Activated CD8-positive, alpha-beta memory T cell treated with anti-CD3 and anti-CD28 coated beads, Interleukin-2, amount 10 ng/mL, durations not matched to agents 7 days and 5 days (primary cell): Measurements from ENCODE around the gene FICD. TPM values are rescaled to one million over a fixed set of nuclear protein-coding genes. Genes with fewer than 3 reads are reported as not detected.

Source experiments
- ATAC-seq: fragments of 150-1000 bp; cut with Tn5 transposase; one replicate; pipeline ENCODE4 v1.10.0; 2021; ENCODE audit warnings: moderate library complexity
- CTCF ChIA-PET: fragments of 350-600 bp; sonication (Branson Sonifier 250); formaldehyde crosslinking; loops from one replicate; lab custom pipeline; 2021; ENCODE audit warnings: antibody characterized with exemption; lab: Charles Lee
- DNase-seq: peaks from one replicate; pipeline ENCODE4 v3.0.0-alpha.2; 2020
- H3K27ac Mint-ChIP-seq: one replicate; pipeline ENCODE4 v1.8.0; 2021; ENCODE audit warnings: mild to moderate bottlenecking, mixed read lengths
- H3K27me3 Mint-ChIP-seq: one replicate; pipeline ENCODE4 v1.8.0; 2021; ENCODE audit warnings: mixed read lengths
- H3K36me3 Mint-ChIP-seq: one replicate; pipeline ENCODE4 v1.8.0; 2021; ENCODE audit warnings: mild to moderate bottlenecking, mixed read lengths
- H3K4me1 Mint-ChIP-seq: one replicate; pipeline ENCODE4 v1.8.0; 2021; ENCODE audit warnings: mixed read lengths
- H3K4me3 Mint-ChIP-seq: one replicate; pipeline ENCODE4 v1.8.0; 2021; ENCODE audit warnings: mild to moderate bottlenecking, moderate library complexity, mixed read lengths
- H3K9me3 Mint-ChIP-seq: one replicate; pipeline ENCODE4 v1.8.0; 2022; ENCODE audit warnings: low read depth, mixed read lengths
- total RNA-seq, 2 experiments: library from RNA; stranded (reverse); gene quantifications; one replicate each; pipeline ENCODE4 v1.2.3, GENCODE V29; 2021

Gene FICD
- total RNA-seq: 1 to 10 TPM; 5.8 to 6.1 TPM

DNA sequence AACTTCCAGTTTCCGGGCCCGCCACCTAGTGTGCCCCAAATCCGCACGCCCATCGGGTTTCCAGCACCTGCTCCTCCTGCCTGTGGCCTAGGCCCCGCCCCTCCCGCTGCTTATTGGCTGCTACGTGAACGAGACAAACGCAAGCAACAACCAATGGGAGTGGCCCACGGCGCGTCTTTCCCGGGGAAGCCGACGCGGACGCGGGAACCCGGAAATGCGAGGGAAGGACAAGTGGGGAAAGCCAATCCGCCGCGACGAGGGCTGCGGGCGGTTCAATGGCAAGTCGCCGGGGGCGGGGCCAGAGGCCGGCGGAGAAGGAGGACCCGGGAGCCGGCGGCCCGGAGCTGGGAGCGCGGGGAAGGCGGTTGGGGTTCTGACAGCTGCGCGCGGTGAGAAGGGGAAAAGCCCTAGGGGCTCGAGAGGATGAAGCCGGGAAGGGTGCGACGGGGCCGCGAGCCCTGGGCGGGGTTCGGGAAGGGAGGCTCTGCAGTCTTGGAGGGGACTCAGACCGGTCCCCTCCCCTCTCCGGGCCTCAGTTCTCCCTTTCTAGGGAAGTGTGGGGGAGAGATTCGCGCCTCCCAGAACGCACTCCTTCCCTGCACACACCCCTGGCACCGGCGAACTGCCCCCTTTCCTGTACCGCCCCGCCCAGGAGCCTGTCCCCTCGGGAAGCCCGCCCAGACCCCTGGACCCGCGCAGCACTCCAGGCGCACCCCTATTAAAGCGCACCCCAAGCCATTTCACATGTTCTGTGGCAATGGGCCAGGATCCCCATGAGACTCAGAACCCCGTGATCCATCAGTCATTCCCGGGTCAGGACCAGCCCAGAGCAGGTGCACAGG lies at the start of gene FICD:
Gene FICD, plus strand, starts transcription at position 305 of the 842 bp plus-strand sequence. CDS start 1,696 bp downstream, outside the sequence.
- Mint-ChIP-seq H3K27ac (peak within 1 kb of the TSS; percentile 85), H3K27me3 (no peaks in the 10 kb centered on the region), H3K36me3 (peaks cover 15% of the 10 kb centered on the region), H3K4me3 (peak within 1 kb of the TSS; percentile 87), H3K9me3 (no peaks in the 10 kb centered on the region), H3K4me1 (peaks cover 27% of the 10 kb centered on the region)
- peak; percentile 95 for ATAC-seq
- CTCF ChIA-PET: interaction anchor here (1.8 to 2.3 kb wide), 2 partner anchors 46 to 435 kb away, joined by 5 to 8 read pairs; partner anchors contain the start of genes ISCU and SART3
- DNase-seq: peak; percentile 100

DNA sequence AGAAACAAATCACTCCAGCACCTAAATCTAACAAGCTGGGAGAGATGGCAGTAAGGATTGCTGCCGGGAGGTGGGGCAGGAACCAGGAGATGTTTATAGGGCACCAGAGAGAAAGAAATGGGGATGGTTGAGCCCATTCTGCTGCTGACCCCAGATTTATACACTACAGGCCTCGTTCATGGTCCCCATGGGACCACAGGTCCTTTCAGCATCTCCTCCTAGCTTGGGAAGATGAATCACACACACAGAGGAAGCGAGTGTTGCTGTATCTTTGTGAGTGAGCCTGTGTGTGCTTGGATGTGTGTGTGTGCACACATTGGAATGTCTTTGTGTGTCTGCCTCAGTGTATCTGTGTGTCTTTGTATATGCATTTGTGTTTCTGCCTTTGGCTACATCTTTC lies 49.7 kb upstream of the FICD start:
- H3K27ac Mint-ChIP-seq: no peak overlapping the region
- H3K4me1 Mint-ChIP-seq: no peaks in the 10 kb centered on the region
- H3K27me3 Mint-ChIP-seq: peaks cover 6% of the 10 kb centered on the region
- CTCF ChIA-PET: interaction anchor here (0.6 kb wide), 1 partner anchor 8 kb away, joined by 4 read pairs; no protein-coding TSS in a partner anchor
- no peaks in the 10 kb centered on the region for H3K9me3 Mint-ChIP-seq
- H3K36me3 Mint-ChIP-seq: no peaks in the 10 kb centered on the region
- DNase-seq (no peak), ATAC-seq (no peak)
- H3K4me3 Mint-ChIP-seq: no peak overlapping the region

DNA sequence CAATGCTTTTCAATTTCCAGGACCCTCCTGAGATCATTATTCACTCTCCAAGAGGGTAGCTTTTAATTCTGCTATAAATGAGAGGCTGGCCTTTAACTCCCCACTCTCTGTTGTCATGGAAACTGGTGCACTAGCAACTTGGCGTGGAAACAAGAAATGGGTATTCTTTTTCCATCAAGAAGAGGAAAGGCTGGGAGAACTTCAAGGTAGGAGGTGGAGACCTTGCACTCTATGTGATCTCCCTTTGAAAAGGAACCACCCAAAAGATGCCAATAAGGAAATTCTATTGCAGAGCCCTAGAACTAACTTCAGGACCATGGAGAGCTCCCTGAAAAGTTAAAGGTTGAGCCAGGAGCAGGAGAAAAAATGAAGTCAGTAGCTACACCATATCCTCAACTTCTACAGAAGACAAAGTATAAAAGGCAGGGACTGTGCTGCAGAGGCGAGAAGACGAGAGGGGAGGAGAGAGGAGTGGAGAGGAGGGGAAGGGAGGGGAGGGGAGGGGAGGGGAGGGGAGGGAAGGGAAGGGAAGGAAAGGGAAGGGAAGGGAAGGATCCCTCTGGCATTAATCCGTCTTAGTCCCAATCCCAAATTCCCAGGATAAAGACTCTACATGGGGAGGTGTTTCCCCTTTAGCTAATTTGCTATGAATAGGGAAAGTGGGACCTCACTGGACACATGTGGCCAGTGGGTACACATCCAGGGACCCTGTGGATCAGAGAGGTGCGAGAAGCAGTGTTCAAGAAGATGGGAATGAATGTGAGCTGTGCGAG lies 46.7 kb upstream of the FICD start:
- Mint-ChIP-seq H3K27ac (no peak overlapping the region), H3K4me3 (no peak overlapping the region), H3K4me1 (no peaks in the 10 kb centered on the region), H3K27me3 (peaks cover 4% of the 10 kb centered on the region), H3K36me3 (no peaks in the 10 kb centered on the region), H3K9me3 (no peaks in the 10 kb centered on the region)
- no peak for ATAC-seq
- CTCF ChIA-PET: no interaction called here
- no peak for DNase-seq

DNA sequence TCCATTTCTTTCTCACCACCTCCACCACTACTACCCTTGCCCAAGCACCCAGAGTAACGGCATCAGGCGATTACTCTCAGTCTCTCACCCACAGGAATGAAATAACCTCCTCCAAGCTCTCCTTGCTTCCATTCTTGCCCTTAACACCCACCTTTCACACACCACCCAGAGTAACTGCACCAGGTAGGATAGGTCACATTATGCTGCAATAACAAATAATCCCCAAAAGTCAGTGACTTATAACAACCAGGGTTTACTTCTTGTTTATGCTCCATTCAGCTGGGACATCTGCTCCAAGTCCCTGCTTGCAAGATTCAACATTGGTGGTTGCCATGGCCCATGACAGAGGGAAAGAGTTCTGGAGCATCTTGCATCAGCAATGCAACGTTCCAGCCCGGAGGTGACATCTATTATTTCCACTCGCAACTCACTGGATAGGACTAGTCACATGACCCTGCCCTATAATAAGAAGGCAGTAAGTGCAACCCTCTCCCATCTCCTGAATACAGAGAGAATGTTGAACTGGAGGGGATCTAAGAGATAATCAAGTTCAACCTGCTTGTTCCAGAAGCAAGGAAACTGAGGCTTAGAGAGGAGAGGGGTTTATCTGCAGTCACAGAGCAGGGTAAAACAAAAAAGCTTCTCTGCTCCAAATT lies 41.5 kb upstream of the FICD start:
- CTCF ChIA-PET: no interaction called here
- Mint-ChIP-seq H3K4me3 (no peak overlapping the region), H3K27me3 (no peaks in the 10 kb centered on the region), H3K4me1 (no peaks in the 10 kb centered on the region), H3K36me3 (no peaks in the 10 kb centered on the region), H3K27ac (no peak overlapping the region), H3K9me3 (no peaks in the 10 kb centered on the region)
- no peak for ATAC-seq
- no peak for DNase-seq

DNA sequence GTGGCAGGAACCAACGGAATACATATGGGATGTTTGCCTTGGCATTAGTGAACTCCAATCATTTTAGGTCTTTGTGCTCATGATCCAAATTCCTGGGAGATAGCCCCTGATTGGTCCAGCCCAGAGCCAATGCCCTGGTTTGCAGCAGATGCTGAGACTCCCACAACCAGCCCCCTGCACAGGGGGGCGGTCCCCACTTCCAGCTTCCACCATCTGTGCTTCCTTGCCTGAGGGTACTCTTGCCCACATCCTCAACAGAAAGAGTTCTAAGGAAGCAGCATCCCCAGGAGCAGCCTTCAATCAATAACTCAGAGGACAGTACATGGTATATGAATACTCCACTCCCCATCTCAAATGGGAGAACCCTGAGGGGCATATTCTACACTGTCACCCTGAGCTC lies 39.7 kb upstream of the FICD start:
- no peaks in the 10 kb centered on the region for H3K27me3 Mint-ChIP-seq
- H3K9me3 Mint-ChIP-seq: no peaks in the 10 kb centered on the region
- no peak overlapping the region for H3K4me3 Mint-ChIP-seq
- CTCF ChIA-PET: no interaction called here
- H3K36me3 Mint-ChIP-seq: no peaks in the 10 kb centered on the region
- H3K4me1 Mint-ChIP-seq: no peaks in the 10 kb centered on the region
- ATAC-seq (no peak), DNase-seq (no peak)
- H3K27ac Mint-ChIP-seq: no peak overlapping the region

DNA sequence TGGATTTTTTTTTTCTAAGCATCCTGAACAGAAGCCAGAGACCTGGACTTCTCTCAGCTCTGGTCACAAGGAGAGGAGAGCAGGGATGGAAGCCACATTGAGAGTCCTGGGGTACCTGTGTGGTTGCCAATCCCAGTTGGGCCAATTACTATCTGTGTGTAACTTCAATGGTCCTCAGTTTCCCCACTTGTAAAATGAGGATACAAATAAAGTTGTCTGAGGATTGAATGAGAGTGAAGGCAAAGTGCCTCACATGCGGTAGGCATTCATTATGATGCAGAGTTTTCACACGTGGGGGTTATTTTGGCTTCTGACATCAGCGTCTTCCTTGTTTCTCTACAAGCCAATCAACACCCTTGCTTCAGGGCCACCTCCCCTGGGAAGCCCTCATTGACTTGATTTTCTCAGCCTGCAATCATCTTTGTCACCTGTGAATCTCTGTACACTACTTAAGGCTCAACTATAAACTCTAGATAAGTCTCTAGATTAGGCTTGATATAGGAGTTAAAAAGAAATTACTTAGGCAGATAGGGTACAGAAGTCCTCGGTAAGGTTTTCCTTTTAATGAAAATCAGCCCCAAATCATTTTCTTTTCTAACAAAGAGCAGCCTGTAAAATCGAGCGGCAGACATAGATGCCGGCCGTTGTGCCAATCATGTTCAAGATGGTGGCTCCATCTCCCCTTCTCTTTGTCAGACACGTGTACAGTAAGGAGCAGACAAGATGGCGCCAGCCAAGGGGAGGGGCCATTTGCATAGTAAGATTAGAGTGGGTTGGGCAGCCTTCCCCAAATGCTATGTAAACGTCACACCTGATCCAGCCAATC lies 37.8 kb upstream of the FICD start:
- Mint-ChIP-seq H3K4me3 (no peak overlapping the region), H3K9me3 (no peaks in the 10 kb centered on the region), H3K36me3 (no peaks in the 10 kb centered on the region), H3K27ac (no peak overlapping the region), H3K27me3 (peaks cover 2% of the 10 kb centered on the region), H3K4me1 (no peaks in the 10 kb centered on the region)
- CTCF ChIA-PET: no interaction called here
- no peak for DNase-seq
- ATAC-seq: no peak

DNA sequence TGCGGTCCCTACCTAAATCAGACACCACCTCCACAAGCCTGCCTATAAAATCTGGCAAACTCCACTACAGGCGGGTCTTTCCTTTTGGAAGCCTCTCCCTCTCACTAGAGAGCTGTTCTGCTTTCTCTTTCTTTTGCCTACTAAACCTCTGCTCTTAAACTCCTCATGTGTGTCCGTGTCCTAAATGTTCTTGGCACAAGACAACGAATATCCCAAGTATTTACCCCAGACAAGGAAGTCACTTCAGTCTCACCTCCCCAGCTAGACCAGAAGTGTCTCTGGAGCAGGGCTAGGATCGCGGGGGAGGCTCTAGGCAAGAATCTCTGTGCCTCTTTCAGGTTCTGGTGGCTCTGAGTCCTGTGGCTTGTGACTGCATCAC lies 37.2 kb upstream of the FICD start:
- Mint-ChIP-seq H3K27ac (no peak overlapping the region), H3K4me3 (no peak overlapping the region), H3K4me1 (no peaks in the 10 kb centered on the region), H3K27me3 (peaks cover 5% of the 10 kb centered on the region), H3K36me3 (no peaks in the 10 kb centered on the region), H3K9me3 (no peaks in the 10 kb centered on the region)
- CTCF ChIA-PET: no interaction called here
- ATAC-seq: no peak
- DNase-seq: no peak

DNA sequence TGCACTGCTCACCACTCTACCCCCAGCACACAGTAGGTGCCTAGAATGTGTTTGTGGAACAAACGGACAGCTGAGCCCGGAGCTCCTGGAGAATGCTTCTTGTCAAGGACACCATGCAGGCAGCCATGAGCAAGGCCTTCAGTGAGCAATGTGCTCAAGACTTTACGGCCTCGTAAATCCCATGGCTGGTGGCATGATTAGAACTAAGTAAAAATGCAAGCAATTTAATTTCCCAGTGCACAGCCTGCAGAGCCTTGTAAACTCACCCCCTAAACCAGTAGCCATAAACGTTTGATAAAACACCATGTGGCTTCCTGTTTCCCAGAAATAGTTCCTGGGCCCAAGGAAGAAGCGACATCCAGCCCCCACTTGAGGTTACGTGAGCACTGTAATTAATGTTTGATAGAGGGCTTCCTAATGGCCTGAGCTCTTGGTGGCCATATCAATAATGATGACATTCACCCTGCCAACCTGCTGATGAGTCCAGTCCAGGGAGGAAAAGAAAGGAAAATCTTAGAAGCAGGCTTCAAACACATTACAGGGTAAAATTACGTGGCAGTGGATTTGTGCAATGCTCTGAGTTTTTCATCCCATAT lies 36.4 kb upstream of the FICD start:
- no peak overlapping the region for H3K27ac Mint-ChIP-seq
- H3K36me3 Mint-ChIP-seq: no peaks in the 10 kb centered on the region
- H3K4me3 Mint-ChIP-seq: no peak overlapping the region
- ATAC-seq (no peak), DNase-seq (no peak)
- CTCF ChIA-PET: no interaction called here
- peaks cover 10% of the 10 kb centered on the region for H3K27me3 Mint-ChIP-seq
- H3K9me3 Mint-ChIP-seq: no peaks in the 10 kb centered on the region
- H3K4me1 Mint-ChIP-seq: no peaks in the 10 kb centered on the region

DNA sequence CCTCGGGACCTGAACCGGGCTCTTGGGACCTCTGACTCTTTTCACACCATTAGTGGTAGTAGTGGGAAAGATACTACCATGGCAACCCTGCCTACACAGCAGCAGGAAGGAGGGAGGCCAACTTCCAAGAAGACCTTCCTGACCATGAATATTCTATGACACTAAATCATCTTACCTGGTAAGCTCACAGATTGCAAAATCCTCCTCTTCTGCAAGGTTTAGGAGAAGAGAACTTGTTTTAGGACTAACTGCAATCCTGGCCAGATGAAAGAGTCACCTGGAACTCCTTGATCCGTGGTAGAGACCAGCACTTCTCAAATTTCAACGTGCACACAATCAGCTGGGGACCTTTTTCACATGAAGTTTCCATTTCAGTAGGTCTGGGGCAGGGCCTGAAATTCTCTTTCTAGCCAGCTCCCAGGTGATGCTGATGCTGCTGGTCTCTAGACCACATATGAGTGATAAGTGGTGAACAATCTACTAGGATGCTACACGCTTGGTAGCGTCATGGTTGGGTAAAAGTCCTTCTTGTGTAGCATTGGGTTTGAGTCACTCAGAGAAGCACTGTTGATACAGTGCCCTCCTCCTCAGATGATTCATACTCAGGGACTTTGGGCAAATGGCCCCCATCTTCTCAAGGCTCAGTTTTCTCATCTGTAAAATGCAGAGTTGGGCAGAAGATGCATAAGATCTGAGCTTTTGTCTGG lies 35.6 kb upstream of the FICD start:
- CTCF ChIA-PET: interaction anchor here (0.6 kb wide), 1 partner anchor 178 kb away, joined by 3 read pairs; no protein-coding TSS in a partner anchor
- Mint-ChIP-seq H3K4me3 (no peak overlapping the region), H3K9me3 (no peaks in the 10 kb centered on the region), H3K27ac (no peak overlapping the region), H3K4me1 (no peaks in the 10 kb centered on the region), H3K36me3 (no peaks in the 10 kb centered on the region), H3K27me3 (peaks cover 10% of the 10 kb centered on the region)
- ATAC-seq: no peak
- DNase-seq: no peak

DNA sequence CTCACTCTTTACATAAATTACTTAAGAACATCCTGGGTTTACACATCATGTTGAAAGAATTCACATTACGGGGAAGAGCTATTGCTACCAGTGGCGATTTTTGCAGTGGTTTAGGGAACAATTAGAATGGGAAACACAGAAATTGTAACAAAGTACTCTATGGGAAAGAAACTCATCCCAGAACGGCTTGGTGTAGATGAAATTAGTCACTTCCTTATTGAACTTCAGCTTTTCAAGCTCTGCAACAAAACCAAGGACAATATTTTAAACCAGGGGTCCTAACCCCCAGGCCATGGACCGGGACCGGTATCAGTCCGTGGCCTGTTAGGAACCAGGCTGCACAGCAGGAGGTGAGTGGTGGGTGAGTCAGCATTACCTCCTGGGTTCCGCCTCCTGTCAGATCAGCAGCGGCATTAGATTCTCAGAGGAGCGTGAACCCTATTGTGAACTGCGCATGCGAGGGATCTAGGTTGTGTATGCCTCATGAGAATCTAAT lies 32.3 kb upstream of the FICD start:
- Mint-ChIP-seq H3K4me1 (no peaks in the 10 kb centered on the region), H3K27ac (no peak overlapping the region), H3K27me3 (peaks cover 10% of the 10 kb centered on the region), H3K4me3 (no peak overlapping the region), H3K36me3 (no peaks in the 10 kb centered on the region), H3K9me3 (no peaks in the 10 kb centered on the region)
- ATAC-seq (no peak), DNase-seq (no peak)
- CTCF ChIA-PET: no interaction called here

DNA sequence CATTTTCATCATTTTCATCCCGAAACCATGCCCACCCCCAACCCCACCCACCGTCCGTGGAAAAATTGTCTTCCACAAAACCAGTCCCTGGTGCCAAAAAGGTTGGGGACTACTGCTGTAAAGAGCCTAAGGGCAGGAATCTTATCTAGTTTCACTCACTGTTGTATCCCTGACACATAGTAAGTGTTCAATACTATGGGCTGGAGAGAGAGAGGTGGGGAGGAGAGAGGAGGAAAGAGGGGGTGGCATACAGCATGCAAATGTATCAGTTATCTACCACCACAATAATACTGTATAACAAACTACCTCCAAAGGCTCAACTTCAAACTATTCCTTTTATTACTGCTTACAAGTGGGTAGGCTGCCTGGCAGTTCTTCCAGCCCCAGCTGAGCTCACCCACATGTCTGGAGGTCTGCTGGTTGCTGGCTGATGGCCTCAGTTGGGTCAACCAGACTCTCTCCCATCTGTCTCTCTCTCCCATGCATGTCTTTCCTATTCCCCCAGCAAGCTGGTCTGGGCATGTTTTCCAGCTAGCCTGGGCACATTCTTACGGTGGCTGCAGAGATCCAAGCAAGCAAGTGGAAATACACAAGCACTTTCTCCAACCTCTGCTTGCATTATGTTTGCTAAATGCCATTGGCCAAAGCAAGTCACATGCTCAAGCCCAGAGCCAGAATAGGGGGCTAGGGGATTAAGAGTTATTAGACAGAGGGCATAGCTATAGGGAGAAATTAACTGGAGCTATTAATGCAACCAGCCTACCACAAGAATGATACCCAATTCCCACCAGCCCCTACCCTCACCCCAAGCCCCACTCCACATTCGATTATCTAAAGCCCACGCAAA lies 31.6 kb upstream of the FICD start:
- CTCF ChIA-PET: no interaction called here
- H3K27me3 Mint-ChIP-seq: peaks cover 12% of the 10 kb centered on the region

More for the DNA sequence above, 31.6 kb upstream of the FICD start:
- Mint-ChIP-seq H3K27ac (no peak overlapping the region), H3K9me3 (no peaks in the 10 kb centered on the region), H3K36me3 (no peaks in the 10 kb centered on the region), H3K4me3 (no peak overlapping the region), H3K4me1 (no peaks in the 10 kb centered on the region)
- no peak for DNase-seq
- ATAC-seq: no peak
